ENCODE measurements around the gene CBY1. TPM values are rescaled to one million over a fixed set of nuclear protein-coding genes. Genes with fewer than 3 reads are reported as not detected.
"Not testable (repeated sequence)": the region's sequence is repeated elsewhere in the genome, so short reads cannot be mapped to it uniquely, and the experiment has no call there.

CBY1 gene
- total and polyA plus RNA-seq, 5 donors from 2014 or later, result 5.0 to 13.7 (median 8.9) TPM

DNA sequence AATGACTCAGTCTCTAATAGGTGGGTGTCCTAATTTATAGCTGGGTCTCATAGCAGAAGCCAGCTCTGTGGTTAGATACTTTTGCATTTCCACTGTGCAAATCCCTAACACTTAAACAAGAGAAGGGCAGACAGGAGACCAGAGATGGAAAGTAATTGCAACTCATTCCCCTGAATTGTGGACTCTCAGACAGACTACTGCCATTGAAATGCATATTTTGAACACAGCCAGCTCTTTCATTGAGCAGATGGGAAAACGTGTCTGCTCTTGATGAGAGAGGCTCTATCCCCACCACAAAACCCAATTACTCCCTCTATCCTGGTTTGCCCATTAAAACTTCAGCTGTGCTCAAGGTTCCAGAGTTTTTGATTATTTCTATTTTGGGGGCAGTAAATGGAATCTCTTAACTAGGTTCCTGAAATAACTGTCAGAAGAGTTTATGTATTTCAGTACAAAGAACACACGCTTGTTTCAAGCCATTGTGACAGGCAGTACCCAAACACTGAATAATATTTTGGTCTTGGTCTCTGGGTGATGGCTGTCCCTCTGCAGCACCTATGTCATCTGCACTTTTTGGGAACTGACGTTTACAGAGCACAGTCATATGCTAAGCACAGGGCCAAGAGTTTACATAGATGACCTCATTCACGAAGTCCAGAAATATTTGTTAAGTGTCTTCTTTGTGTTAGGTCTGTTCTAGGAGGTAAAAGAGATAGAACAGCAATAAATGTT is 41.9 kb upstream of the CBY1 start:
- Mint-ChIP-seq H3K4me3 (no peak overlapping the region), H3K4me1 (peaks cover 0 to 2% (median 0%) of the 10 kb centered on the region in 4 donors), H3K36me3 (peaks cover 2% of the 10 kb centered on the region), H3K27me3 (peaks cover 14% of the 10 kb centered on the region), H3K27ac (no peak overlapping the region), H3K9me3 (peaks cover 0 to 19% (median 4%) of the 10 kb centered on the region in 7 donors)
- H3K9me3 ChIP-seq (ENCODE audit: control insufficient read depth in 2 of 2, low read length in 2 of 2), result peaks cover 9 to 13% of the 10 kb centered on the region in 2 experiments
- DNase-seq, result no peak
- no peaks in the 10 kb centered on the region for H3K4me1 ChIP-seq (ENCODE audit: control insufficient read depth, insufficient read depth, low read length, poor library complexity, severe bottlenecking)
- no peak overlapping the region for H3K4me3 ChIP-seq (ENCODE audit: low read depth, low read length)
- H3K36me3 ChIP-seq (ENCODE audit: control insufficient read depth, insufficient read depth, low read length), result no peaks in the 10 kb centered on the region
- peaks cover 2% of the 10 kb centered on the region for H3K27me3 ChIP-seq (ENCODE audit: control insufficient read depth, insufficient read depth, low read length)
- H3K27ac ChIP-seq (ENCODE audit: insufficient read depth, low read length, poor library complexity, severe bottlenecking), result no peak overlapping the region
- ATAC-seq (ENCODE audit: low read depth in 2 of 2), result no peak

DNA sequence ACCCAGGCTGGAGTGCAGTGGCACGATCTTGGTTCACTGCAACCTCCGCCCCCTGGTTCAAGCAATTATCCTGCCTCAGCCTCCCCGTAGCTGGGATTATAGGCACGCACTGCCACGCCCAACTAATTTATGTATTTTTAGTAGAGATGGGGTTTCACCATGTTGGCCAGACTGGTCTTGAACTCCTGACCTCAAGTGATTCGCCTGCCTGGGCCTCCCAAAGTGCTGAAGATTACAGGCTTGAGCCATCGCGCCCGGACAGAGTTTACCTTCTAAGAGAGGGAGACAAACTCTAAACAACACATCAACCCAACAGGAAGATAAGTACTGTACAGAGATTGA is 41.4 kb upstream of the CBY1 start:
- H3K27ac Mint-ChIP-seq; H3K36me3 ChIP-seq (ENCODE audit: control insufficient read depth, insufficient read depth, low read length); H3K4me1 Mint-ChIP-seq; H3K4me3 ChIP-seq (ENCODE audit: low read depth, low read length); ATAC-seq (ENCODE audit: low read depth in 2 of 2); H3K4me3 Mint-ChIP-seq; H3K27me3 ChIP-seq (ENCODE audit: control insufficient read depth, insufficient read depth, low read length); H3K36me3 Mint-ChIP-seq; H3K4me1 ChIP-seq (ENCODE audit: control insufficient read depth, insufficient read depth, low read length, poor library complexity, severe bottlenecking); H3K27ac ChIP-seq (ENCODE audit: insufficient read depth, low read length, poor library complexity, severe bottlenecking); DNase-seq: not testable (repeated sequence)
- H3K27me3 Mint-ChIP-seq, result peaks cover 14% of the 10 kb centered on the region
- peaks cover 0 to 19% (median 4%) of the 10 kb centered on the region in 7 donors for H3K9me3 Mint-ChIP-seq
- H3K9me3 ChIP-seq (ENCODE audit: control insufficient read depth in 2 of 2, low read length in 2 of 2), result peaks cover 9 to 13% of the 10 kb centered on the region in 2 experiments

DNA sequence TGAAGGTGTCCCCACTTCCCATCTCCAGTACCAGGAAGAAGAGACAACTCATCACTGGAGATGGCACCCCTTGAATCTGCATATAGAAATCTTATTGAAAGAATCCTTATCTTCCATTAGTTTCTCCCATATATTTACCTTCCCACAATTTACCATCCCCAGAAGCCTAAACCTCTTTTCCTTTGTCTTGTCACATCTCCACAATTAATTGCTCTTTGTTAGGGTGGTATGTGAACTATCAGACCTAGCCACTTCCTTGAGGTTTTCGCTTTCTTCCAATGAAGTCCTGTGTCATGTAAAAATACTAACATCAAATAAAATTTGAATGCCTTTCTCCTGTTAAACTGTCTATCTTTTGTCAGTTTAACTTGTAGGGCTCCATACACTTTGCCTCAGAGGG is 38.2 kb upstream of the CBY1 start:
- Mint-ChIP-seq H3K4me3 (no peak overlapping the region), H3K27me3 (peaks cover 14% of the 10 kb centered on the region), H3K27ac (no peak overlapping the region), H3K36me3 (peaks cover 2% of the 10 kb centered on the region), H3K9me3 (peaks cover 0 to 19% (median 4%) of the 10 kb centered on the region in 7 donors), H3K4me1 (peaks cover 0 to 2% (median 0%) of the 10 kb centered on the region in 4 donors)
- DNase-seq (no peak), ATAC-seq (ENCODE audit: low read depth in 2 of 2) (no peak)
- no peaks in the 10 kb centered on the region for H3K4me1 ChIP-seq (ENCODE audit: control insufficient read depth, insufficient read depth, low read length, poor library complexity, severe bottlenecking)
- peaks cover 2% of the 10 kb centered on the region for H3K27me3 ChIP-seq (ENCODE audit: control insufficient read depth, insufficient read depth, low read length)
- H3K27ac ChIP-seq (ENCODE audit: insufficient read depth, low read length, poor library complexity, severe bottlenecking), result no peak overlapping the region
- no peaks in the 10 kb centered on the region for H3K36me3 ChIP-seq (ENCODE audit: control insufficient read depth, insufficient read depth, low read length)
- peaks cover 9 to 13% of the 10 kb centered on the region in 2 experiments for H3K9me3 ChIP-seq (ENCODE audit: control insufficient read depth in 2 of 2, low read length in 2 of 2)
- no peak overlapping the region for H3K4me3 ChIP-seq (ENCODE audit: low read depth, low read length)

DNA sequence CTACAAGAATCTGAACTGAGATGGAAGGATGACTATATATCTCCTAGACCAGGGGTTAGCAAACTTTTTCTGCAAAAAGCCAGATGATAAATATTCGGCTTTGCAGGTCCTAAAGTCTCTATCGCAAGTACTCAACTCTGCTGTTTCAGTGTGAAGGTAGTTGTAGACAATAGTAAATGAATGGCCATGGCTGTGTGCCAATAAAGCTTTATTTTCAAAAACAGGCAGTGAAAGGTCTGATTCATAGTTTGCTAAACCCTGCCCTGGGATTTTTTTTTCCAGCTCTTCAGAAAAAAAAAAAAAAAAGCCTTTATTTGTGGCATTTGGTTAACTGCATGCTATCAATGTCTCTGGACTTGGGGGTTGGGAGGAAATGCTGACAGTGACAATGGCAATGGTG is 37.8 kb upstream of the CBY1 start:
- H3K36me3 Mint-ChIP-seq, result peaks cover 2% of the 10 kb centered on the region
- Histone ChIP-seq H3K36me3 (ENCODE audit: control insufficient read depth, insufficient read depth, low read length) (no peaks in the 10 kb centered on the region), H3K27me3 (ENCODE audit: control insufficient read depth, insufficient read depth, low read length) (peaks cover 2% of the 10 kb centered on the region), H3K4me3 (ENCODE audit: low read depth, low read length) (no peak overlapping the region), H3K27ac (ENCODE audit: insufficient read depth, low read length, poor library complexity, severe bottlenecking) (no peak overlapping the region), H3K4me1 (ENCODE audit: control insufficient read depth, insufficient read depth, low read length, poor library complexity, severe bottlenecking) (no peaks in the 10 kb centered on the region), H3K9me3 (ENCODE audit: control insufficient read depth in 2 of 2, low read length in 2 of 2) (peaks cover 9 to 13% of the 10 kb centered on the region in 2 experiments)
- no peak for DNase-seq
- ATAC-seq (ENCODE audit: low read depth in 2 of 2), result no peak
- H3K27me3 Mint-ChIP-seq, result peaks cover 14% of the 10 kb centered on the region
- peaks cover 0 to 19% (median 4%) of the 10 kb centered on the region in 7 donors for H3K9me3 Mint-ChIP-seq
- H3K27ac Mint-ChIP-seq, result peak overlapping the region in 1 of 3 donors; percentile 15
- no peak overlapping the region for H3K4me3 Mint-ChIP-seq
- peaks cover 0 to 2% (median 0%) of the 10 kb centered on the region in 4 donors for H3K4me1 Mint-ChIP-seq

DNA sequence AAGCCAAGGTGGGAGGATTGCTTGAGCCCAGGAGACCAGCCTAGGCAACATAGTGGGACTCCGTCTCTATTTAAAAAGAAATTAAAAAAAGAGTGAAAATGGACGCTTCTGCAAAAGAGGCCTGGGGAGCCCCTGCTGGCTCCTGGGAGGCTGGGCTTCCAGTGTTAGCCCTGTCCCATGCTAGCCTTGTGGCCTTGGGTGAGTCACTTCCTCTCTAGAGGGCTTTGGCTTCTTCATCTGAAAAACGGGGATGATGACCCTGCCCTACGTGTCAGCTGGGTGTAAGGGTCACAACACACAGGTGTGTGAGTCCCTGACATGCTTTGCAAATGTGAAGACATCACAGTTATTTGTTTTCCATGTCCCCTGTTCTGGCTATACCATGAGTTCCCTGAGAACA is 33.1 kb upstream of the CBY1 start:
- Mint-ChIP-seq H3K9me3 (peaks cover 0 to 6% (median 0%) of the 10 kb centered on the region in 7 donors), H3K27me3 (peaks cover 2% of the 10 kb centered on the region), H3K36me3 (peaks cover 2% of the 10 kb centered on the region), H3K27ac (no peak overlapping the region), H3K4me1 (no peaks in the 10 kb centered on the region), H3K4me3 (no peak overlapping the region)
- no peak for ATAC-seq (ENCODE audit: low read depth in 2 of 2)
- no peak overlapping the region for H3K27ac ChIP-seq (ENCODE audit: insufficient read depth, low read length, poor library complexity, severe bottlenecking)
- H3K36me3 ChIP-seq (ENCODE audit: control insufficient read depth, insufficient read depth, low read length), result no peaks in the 10 kb centered on the region
- DNase-seq, result no peak
- H3K4me3 ChIP-seq (ENCODE audit: low read depth, low read length), result no peak overlapping the region
- no peaks in the 10 kb centered on the region for H3K4me1 ChIP-seq (ENCODE audit: control insufficient read depth, insufficient read depth, low read length, poor library complexity, severe bottlenecking)
- no peaks in the 10 kb centered on the region for H3K27me3 ChIP-seq (ENCODE audit: control insufficient read depth, insufficient read depth, low read length)
- H3K9me3 ChIP-seq (ENCODE audit: control insufficient read depth in 2 of 2, low read length in 2 of 2), result peaks cover 3 to 5% of the 10 kb centered on the region in 2 experiments

DNA sequence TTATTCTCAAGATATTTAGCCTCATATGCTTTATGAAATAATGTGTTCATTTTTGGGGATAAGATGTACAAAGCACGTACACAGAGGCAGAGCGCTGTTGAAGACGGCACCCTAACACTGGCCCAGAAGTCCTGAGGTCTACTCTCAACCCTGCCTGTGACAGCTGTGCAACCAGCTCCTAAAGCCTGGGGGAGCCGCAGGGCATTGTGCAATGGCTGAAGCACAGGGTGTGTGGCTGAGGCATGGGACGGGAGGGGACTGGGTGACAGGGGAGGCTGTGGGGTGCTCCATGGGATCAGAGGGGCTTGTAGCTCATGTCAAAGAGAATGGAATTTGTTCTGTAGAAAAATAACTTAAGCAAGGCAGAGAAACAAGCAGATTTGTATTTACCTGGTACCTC is 28.0 kb upstream of the CBY1 start:
- Histone ChIP-seq H3K27ac (ENCODE audit: insufficient read depth, low read length, poor library complexity, severe bottlenecking) (no peak overlapping the region), H3K27me3 (ENCODE audit: control insufficient read depth, insufficient read depth, low read length) (no peaks in the 10 kb centered on the region), H3K4me3 (ENCODE audit: low read depth, low read length) (no peak overlapping the region), H3K36me3 (ENCODE audit: control insufficient read depth, insufficient read depth, low read length) (no peaks in the 10 kb centered on the region), H3K4me1 (ENCODE audit: control insufficient read depth, insufficient read depth, low read length, poor library complexity, severe bottlenecking) (no peaks in the 10 kb centered on the region), H3K9me3 (ENCODE audit: control insufficient read depth in 2 of 2, low read length in 2 of 2) (no peaks in the 10 kb centered on the region)
- H3K4me3 Mint-ChIP-seq, result no peak overlapping the region
- no peak for ATAC-seq (ENCODE audit: low read depth in 2 of 2)
- DNase-seq, result no peak
- no peaks in the 10 kb centered on the region for H3K9me3 Mint-ChIP-seq
- peaks cover 4 to 10% (median 8%) of the 10 kb centered on the region in 4 donors for H3K4me1 Mint-ChIP-seq
- no peaks in the 10 kb centered on the region for H3K36me3 Mint-ChIP-seq
- H3K27me3 Mint-ChIP-seq, result peaks cover 15% of the 10 kb centered on the region
- H3K27ac Mint-ChIP-seq, result no peak overlapping the region

DNA sequence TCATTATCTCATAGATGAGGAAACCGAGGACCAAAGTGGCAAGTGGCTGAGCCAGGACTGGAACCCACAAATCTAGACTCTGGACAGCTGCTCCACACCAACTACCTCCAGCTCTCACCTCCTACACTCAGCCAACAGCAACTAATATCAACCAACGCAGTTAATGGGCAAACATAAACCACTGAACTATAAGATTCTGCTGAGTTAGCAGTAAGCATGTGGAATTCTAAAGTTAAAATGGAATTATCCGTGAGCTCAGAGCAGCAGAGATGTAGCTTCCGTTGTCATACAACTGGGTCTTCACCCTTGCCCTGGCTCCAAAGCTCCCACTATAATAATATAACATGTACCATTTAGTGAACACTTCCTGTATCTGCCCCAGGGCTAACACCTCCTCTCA is 27.3 kb upstream of the CBY1 start:
- peaks cover 15% of the 10 kb centered on the region for H3K27me3 Mint-ChIP-seq
- no peak overlapping the region for H3K4me3 Mint-ChIP-seq
- no peak for ATAC-seq (ENCODE audit: low read depth in 2 of 2)
- no peak for DNase-seq
- no peaks in the 10 kb centered on the region for H3K9me3 Mint-ChIP-seq
- Histone ChIP-seq H3K27me3 (ENCODE audit: control insufficient read depth, insufficient read depth, low read length) (no peaks in the 10 kb centered on the region), H3K9me3 (ENCODE audit: control insufficient read depth in 2 of 2, low read length in 2 of 2) (no peaks in the 10 kb centered on the region), H3K4me3 (ENCODE audit: low read depth, low read length) (no peak overlapping the region), H3K36me3 (ENCODE audit: control insufficient read depth, insufficient read depth, low read length) (no peaks in the 10 kb centered on the region), H3K27ac (ENCODE audit: insufficient read depth, low read length, poor library complexity, severe bottlenecking) (no peak overlapping the region), H3K4me1 (ENCODE audit: control insufficient read depth, insufficient read depth, low read length, poor library complexity, severe bottlenecking) (no peaks in the 10 kb centered on the region)
- peaks cover 4 to 10% (median 8%) of the 10 kb centered on the region in 4 donors for H3K4me1 Mint-ChIP-seq
- H3K36me3 Mint-ChIP-seq, result no peaks in the 10 kb centered on the region
- H3K27ac Mint-ChIP-seq, result no peak overlapping the region

DNA sequence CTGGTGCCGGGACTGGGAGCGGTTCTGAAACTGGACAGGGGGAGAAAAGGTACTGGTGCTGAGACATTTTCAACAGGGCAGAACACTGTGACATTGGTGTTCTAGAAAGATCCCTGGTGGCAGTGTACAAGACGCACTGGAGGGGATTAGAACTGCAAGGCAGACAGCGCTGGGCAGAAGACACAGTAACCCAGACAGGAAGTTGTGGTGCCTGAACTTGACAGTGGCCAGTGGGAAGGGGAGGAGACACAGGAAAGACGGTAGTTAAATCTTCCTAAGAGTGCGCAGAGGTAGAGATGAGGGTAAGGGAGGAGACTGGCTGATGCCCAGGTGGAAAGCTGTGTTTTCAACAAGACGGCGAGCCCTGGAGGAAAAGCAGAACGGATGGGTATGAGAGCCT is 24.7 kb upstream of the CBY1 start:
- Histone ChIP-seq H3K9me3 (ENCODE audit: control insufficient read depth in 2 of 2, low read length in 2 of 2) (no peaks in the 10 kb centered on the region), H3K27ac (ENCODE audit: insufficient read depth, low read length, poor library complexity, severe bottlenecking) (no peak overlapping the region), H3K36me3 (ENCODE audit: control insufficient read depth, insufficient read depth, low read length) (no peaks in the 10 kb centered on the region), H3K4me3 (ENCODE audit: low read depth, low read length) (no peak overlapping the region), H3K27me3 (ENCODE audit: control insufficient read depth, insufficient read depth, low read length) (no peaks in the 10 kb centered on the region), H3K4me1 (ENCODE audit: control insufficient read depth, insufficient read depth, low read length, poor library complexity, severe bottlenecking) (no peaks in the 10 kb centered on the region)
- Mint-ChIP-seq H3K4me1 (peaks cover 4 to 10% (median 8%) of the 10 kb centered on the region in 4 donors), H3K27ac (peak overlapping the region in 1 of 3 donors; percentile 77), H3K27me3 (peaks cover 18% of the 10 kb centered on the region), H3K4me3 (peak overlapping the region in 1 of 4 donors; percentile 33), H3K36me3 (no peaks in the 10 kb centered on the region), H3K9me3 (peaks cover 0 to 1% (median 0%) of the 10 kb centered on the region in 7 donors)
- ATAC-seq (ENCODE audit: low read depth in 2 of 2) (peak in 1 of 2 donors; percentile 37), DNase-seq (peak in 1 of 3 donors; percentile 46)
